ENCODE measurements around the gene MIER3. TPM values are rescaled to one million over a fixed set of nuclear protein-coding genes. Genes with fewer than 3 reads are reported as not detected.

Gene MIER3
- total RNA-seq, 1 donor from 2014 or later: 45.5 TPM

GRCh38 chr5:56913766-56914165 is 38.2 kb downstream of the MIER3 start:
- Mint-ChIP-seq H3K4me1 (ENCODE audit: low read depth) (peaks cover 22% of the 10 kb centered on the region), H3K9me3 (ENCODE audit: low read depth) (no peaks in the 10 kb centered on the region), H3K4me3 (ENCODE audit: low read depth) (no peak overlapping the region), H3K27me3 (no peaks in the 10 kb centered on the region), H3K27ac (no peak overlapping the region), H3K36me3 (ENCODE audit: insufficient read depth) (peaks cover 4% of the 10 kb centered on the region)
- TF ChIP-seq, protein P1, sequence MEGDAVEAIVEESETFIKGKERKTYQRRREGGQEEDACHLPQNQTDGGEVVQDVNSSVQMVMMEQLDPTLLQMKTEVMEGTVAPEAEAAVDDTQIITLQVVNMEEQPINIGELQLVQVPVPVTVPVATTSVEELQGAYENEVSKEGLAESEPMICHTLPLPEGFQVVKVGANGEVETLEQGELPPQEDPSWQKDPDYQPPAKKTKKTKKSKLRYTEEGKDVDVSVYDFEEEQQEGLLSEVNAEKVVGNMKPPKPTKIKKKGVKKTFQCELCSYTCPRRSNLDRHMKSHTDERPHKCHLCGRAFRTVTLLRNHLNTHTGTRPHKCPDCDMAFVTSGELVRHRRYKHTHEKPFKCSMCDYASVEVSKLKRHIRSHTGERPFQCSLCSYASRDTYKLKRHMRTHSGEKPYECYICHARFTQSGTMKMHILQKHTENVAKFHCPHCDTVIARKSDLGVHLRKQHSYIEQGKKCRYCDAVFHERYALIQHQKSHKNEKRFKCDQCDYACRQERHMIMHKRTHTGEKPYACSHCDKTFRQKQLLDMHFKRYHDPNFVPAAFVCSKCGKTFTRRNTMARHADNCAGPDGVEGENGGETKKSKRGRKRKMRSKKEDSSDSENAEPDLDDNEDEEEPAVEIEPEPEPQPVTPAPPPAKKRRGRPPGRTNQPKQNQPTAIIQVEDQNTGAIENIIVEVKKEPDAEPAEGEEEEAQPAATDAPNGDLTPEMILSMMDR (IDR thresholded peaks at IDR 0.05; ENCODE audit: unreplicated experiment): no peak
- DNase-seq (ENCODE audit: low spot score, unreplicated experiment): no peak

DNA sequence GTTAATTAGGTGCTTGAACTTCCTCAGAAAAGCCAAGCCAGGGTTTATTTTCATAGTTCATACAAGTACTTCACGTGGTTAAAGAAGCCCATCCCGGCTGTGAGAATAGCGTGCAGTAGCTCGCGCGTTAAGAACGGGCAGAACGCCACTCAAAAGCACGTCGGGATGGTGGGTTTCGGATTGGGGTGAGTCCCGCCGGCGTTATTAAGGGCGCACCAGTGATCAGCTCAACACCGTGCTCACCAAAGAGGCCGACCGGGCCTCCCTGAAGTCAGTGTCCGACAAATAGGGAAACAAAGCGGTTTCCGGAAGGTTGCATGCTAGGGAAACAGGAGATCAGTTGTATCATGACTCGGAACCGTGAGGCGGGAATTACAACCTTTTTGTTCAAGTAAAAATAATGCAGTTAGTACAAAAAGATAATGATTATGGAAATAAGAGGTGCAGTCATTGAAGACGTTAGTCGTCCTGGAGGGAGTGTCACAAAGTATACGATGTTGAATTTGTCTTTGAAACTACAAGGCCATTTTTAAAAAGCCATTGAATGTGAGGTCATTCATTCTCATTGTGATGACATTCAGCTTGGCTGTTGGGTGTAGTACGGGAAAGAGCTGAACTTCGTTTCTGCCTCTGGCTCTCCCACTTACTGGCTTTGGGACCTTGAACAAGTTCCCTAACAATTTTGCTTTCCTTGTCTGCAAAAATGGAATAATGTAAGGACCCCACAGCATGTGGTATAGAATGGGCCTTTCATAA is 41.5 kb downstream of the MIER3 start:
- H3K27ac Mint-ChIP-seq: peak overlapping the region; percentile 99
- H3K36me3 Mint-ChIP-seq (ENCODE audit: insufficient read depth): peaks cover 4% of the 10 kb centered on the region
- TF ChIP-seq, protein P1 (IDR thresholded peaks at IDR 0.05; ENCODE audit: unreplicated experiment): no peak
- no peaks in the 10 kb centered on the region for H3K27me3 Mint-ChIP-seq
- H3K4me3 Mint-ChIP-seq (ENCODE audit: low read depth): peak overlapping the region; percentile 82
- H3K4me1 Mint-ChIP-seq (ENCODE audit: low read depth): peaks cover 20% of the 10 kb centered on the region
- peaks cover 3% of the 10 kb centered on the region for H3K9me3 Mint-ChIP-seq (ENCODE audit: low read depth)
- DNase-seq (ENCODE audit: low spot score, unreplicated experiment): peak; percentile 12

GRCh38 chr5:56909294-56910209 is 42.4 kb downstream of the MIER3 start, which contains the start of gene SETD9:
TSS of gene SETD9 (plus strand) at chr5:56909596. CDS start at chr5:56909646, 50 bp downstream.
- peak within 1 kb of the TSS; percentile 82 for H3K4me3 Mint-ChIP-seq (ENCODE audit: low read depth)
- H3K27ac Mint-ChIP-seq: peak within 1 kb of the TSS; percentile 99
- TF ChIP-seq, protein P1 (IDR thresholded peaks at IDR 0.05; ENCODE audit: unreplicated experiment): no peak
- peaks cover 3% of the 10 kb centered on the region for H3K9me3 Mint-ChIP-seq (ENCODE audit: low read depth)
- H3K4me1 Mint-ChIP-seq (ENCODE audit: low read depth): peaks cover 20% of the 10 kb centered on the region
- peak; percentile 98 for DNase-seq (ENCODE audit: low spot score, unreplicated experiment)
- peaks cover 4% of the 10 kb centered on the region for H3K36me3 Mint-ChIP-seq (ENCODE audit: insufficient read depth)
- no peaks in the 10 kb centered on the region for H3K27me3 Mint-ChIP-seq

DNA sequence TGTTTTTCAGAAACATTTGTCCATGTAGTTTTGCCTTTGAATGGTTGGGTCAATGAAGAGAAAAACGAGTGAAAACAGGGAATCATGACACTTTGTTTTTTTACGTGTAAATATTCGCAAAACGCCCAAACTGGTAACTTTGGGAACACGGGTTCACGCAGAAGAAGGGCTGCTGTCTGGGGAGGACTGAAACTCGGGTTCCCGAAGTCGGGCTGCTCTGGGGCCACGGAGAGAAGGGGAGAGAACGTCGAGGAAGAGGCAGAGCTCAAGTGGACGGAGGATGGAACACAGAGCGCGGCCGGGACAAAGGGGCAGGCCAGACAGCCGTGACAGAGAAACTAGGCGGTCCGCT is 43.0 kb downstream of the MIER3 start:
- Mint-ChIP-seq H3K36me3 (ENCODE audit: insufficient read depth) (peaks cover 4% of the 10 kb centered on the region), H3K9me3 (ENCODE audit: low read depth) (peaks cover 7% of the 10 kb centered on the region), H3K27ac (peak overlapping the region; percentile 99), H3K27me3 (no peaks in the 10 kb centered on the region), H3K4me1 (ENCODE audit: low read depth) (peaks cover 20% of the 10 kb centered on the region), H3K4me3 (ENCODE audit: low read depth) (peak overlapping the region; percentile 82)
- DNase-seq (ENCODE audit: low spot score, unreplicated experiment): no peak
- TF ChIP-seq, protein P1 (IDR thresholded peaks at IDR 0.05; ENCODE audit: unreplicated experiment): no peak

GRCh38 chr5:56900858-56901578 is 50.9 kb downstream of the MIER3 start:
- H3K27me3 Mint-ChIP-seq: no peaks in the 10 kb centered on the region
- no peak for DNase-seq (ENCODE audit: low spot score, unreplicated experiment)
- TF ChIP-seq, protein P1 (IDR thresholded peaks at IDR 0.05; ENCODE audit: unreplicated experiment): peak; percentile 77
- H3K36me3 Mint-ChIP-seq (ENCODE audit: insufficient read depth): peaks cover 3% of the 10 kb centered on the region
- no peak overlapping the region for H3K4me3 Mint-ChIP-seq (ENCODE audit: low read depth)
- H3K9me3 Mint-ChIP-seq (ENCODE audit: low read depth): peaks cover 5% of the 10 kb centered on the region
- H3K27ac Mint-ChIP-seq: no peak overlapping the region
- no peaks in the 10 kb centered on the region for H3K4me1 Mint-ChIP-seq (ENCODE audit: low read depth)

Measured in progenitor cell of endocrine pancreas (in vitro differentiated cells).